NOMO-1 treated with DMSO at 0.1 percent for 48 hours (cell line): Measurements from ENCODE around the gene ZNRD2.

Experiments
- DNase-seq: peaks from one replicate; lab custom pipeline; 2025; ENCODE audit not compliant: unreplicated experiment; lab: John Stamatoyannopoulos, UW

ZNRD2 gene

GRCh38 chr11:65586247-65586630 is 16.0 kb downstream of the ZNRD2 start:
- DNase-seq = no peak

- no peak for DNase-seq
These were observed 16.4 kb downstream of the ZNRD2 start for GRCh38 chr11:65586676-65587075.

GRCh38 chr11:65588199-65589054 is 18.1 kb downstream of the ZNRD2 start:
- peak; percentile 66 for DNase-seq

DNA sequence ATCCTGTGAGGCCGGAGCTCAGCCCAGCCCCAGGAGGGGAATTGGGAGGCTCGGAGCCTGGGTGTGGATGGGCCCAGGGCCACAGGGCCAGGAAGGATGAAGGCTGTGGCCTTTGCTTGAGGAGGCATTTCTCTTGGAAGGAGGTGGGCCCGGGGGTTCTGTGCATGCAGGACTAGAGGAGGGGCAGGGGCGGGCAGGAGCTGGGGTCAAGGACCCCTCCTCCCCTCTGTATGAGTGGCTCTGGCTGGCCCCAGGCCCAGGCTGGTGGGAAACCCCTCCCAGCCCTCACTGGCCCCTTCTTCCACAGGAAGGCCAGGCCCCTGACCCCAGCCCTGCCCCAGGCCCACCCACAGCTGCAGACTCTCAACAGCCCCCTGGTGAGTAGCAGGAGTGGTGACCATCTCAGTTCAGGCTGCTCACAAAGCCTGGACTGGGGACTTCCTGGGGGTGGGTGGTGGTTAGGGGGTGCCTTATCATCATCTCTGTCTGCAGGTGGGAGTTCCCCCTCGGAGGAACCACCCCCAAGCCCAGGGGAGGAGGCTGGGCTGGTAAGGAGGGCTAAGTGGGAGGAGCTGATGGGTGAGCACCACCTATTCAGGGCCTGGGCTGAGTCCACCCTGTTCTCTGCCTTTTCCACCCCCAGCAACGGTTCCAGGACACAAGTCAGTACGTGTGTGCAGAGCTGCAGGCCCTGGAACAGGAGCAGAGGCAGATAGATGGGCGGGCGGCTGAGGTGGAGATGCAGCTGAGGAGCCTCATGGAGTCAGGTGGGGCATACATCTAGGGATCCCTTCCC is 19.4 kb downstream of the ZNRD2 start:
- no peak for DNase-seq

DNA sequence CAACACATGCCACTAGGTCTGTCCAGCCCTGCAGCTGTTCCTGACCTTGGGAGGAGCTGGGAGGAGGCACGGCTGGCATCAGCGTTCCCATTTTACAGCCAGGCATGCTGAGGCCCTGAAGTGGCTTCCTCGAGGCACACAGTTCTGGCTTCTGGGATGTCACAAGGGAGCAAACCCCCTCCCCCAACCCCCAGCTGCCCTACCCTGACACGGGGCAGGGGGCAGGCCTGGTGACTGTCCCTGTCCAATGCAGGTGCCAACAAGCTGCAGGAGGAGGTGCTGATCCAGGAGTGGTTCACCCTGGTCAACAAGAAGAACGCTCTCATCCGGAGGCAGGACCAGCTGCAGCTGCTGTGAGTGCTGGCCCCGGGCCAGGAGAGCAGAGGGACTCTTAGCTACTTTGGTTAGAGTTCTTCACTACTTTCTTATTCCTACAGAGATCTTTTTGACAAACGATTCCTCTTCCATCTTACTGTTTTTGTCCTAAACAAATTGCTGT is 20.0 kb downstream of the ZNRD2 start:
- no peak for DNase-seq

DNA sequence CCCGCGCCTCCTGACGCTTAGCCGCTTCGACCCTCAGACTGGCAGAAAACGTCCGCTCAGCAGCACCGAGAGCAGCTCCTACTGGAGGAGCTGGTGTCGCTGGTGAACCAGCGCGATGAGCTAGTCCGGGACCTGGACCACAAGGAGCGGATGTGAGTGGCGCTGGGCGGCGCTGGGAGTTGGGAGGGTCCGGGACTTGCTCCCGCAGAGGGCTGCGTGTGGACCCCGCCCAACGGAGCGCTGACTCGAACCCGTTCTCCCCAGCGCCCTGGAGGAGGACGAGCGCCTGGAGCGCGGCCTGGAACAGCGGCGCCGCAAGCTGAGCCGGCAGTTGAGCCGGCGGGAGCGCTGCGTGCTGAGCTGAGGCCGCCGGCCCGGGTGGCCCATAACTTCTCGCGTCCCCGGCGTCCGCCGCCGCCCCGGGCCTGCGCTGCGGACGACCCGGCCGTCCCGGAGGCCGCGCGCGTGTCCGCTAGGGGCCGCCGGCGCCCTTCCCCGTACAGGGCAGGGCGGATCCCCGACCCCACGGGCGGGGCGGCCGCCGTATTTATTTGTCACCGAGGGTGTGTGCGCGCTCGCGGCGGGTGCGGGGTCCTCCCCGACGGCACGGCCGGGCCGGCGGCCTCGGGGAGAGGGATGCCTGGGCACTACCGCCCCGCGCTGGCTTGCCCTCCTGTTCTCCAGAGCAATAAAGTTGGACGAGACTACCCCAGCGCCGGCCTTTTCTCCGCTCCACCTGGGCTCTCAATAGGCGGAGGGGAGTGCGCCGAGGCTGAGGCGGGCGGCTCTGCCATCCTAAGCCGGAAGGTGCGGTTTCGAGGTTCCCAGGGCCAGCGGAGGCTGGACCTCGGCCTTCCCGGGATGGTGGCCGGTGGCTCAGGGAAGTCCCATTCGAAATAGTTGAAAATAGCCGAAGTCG is 21.9 kb downstream of the ZNRD2 start:
- no peak for DNase-seq

GRCh38 chr11:65592858-65593517 is 22.7 kb downstream of the ZNRD2 start:
- no peak for DNase-seq

DNA sequence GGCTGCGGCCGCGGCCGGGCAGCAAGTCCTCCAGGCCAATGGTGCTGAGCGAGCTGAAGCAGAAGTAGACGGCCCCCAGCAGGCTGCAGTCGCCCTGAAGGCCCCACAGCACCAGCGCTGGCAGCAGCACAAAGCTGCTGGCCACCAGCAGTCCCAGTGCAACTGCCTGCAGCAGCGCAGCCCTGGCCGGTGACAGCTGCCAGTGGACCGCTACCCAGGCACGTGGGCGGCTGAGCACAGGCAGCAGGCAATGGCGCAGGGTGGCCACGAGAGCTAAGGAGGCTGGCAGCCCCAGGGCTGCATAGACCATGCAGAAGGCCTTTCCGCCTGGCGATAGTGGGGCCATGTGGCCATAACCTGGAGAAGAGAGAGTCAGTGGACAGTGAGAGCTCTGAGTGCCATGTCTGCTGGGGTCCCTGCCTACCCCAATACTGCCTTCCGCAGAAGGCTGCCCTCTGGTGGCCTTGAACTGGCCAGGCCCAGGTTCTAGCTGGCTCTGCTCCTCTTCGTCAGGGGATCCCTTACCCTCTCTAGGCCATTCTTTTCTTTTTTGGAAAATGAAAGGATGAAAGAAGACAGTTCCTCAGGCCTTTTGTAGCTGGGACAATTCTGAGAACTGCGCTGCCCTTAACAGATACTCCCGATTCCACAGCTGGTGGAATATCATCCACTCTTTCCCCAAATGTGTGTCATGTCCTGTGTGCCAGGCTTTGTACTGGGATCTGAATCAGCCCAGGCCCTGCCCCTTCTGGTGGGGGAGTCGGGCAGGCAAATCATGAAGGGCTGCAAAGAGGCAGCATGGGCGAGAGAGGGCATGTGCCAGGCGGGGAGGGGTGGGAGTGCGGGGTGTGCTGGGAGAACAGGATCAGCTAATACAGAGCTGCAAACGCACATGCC is 23.5 kb downstream of the ZNRD2 start:
- peak; percentile 9 for DNase-seq

DNA sequence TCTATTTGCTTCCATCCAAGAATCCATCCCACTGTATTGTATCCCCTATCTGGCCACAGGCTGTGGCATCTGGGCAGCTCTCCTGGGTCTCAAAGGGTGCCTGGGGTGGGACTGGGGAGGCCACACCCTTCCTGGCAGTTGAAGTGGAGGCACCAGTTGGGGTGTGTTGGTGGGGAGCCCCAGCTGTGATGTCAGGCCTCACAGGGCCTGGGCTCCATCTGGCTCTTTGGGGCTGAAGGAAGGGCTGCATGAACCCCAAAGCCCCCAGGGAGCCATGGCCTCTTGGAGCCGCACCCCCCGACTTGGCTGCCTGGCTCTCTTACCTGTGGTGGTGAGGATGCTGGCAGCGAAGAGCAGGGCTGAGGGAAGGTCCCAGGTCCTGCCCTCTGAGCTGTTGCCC is 24.9 kb downstream of the ZNRD2 start:
- no peak for DNase-seq

DNA sequence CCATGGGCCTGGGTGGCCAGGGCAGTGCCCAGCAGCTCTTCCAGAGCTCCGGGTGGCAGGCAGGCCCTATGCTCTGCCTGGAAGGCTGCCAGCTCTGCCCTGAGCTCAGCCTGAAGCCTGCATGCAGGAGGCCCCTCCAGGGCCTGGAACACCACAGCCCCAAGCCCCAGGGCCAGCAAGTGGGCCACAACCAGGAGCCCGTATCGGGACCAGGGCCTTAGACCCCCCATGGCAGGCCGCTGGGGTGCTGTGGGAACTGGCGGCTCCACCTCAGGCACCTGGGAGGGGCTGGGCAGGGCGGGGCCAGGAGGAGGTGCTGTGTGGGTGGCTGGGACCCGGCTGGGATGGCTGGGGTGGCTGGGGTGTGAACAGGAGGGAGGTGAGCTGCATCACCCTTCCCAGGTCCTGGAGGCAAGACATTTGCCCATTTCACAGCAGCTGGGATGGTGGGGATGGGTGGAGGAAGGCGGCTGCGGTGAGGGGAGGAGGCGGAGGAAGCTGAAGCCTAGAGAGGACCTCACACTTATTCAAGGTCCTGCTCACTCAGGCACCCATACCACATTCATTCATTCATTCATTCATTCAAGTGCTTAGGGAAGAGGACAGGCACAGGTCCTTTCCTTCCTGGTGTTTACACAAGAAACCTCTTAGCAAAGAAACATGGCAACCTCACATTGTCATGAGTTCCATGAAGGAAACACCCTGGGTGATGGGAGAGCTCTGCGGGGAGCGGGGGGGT is 25.4 kb downstream of the ZNRD2 start, which contains the start of gene KCNK7:
TSS of gene KCNK7 (minus strand) at position 258 of the 739 bp plus-strand sequence. CDS start at position 230, 28 bp downstream.
- no peak for DNase-seq

- no peak for DNase-seq
These were observed 26.2 kb downstream of the ZNRD2 start for GRCh38 chr11:65596520-65596919.

DNA sequence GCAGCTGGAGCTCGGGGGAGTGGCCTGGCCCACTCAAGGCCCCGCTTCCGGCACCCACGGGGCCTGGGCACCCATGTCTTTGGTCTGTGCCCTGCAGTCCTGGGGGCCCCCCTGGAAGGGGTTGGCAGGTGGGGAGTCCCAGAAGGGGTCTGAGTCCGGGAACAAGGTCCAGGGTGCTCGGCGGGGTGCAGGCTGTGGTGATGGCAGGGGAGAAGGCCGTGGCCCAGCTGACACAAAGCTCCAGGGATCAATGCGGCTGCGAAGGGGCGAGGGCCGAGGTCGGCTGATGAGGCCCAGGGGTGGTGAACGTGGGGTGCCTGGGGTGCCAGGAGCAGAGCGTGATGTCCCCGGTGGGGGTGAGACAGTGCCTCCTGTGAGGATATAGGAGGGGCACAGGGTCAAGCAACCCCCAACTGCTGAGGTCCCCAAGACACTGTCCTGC is 28.0 kb downstream of the ZNRD2 start:
- no peak for DNase-seq

DNA sequence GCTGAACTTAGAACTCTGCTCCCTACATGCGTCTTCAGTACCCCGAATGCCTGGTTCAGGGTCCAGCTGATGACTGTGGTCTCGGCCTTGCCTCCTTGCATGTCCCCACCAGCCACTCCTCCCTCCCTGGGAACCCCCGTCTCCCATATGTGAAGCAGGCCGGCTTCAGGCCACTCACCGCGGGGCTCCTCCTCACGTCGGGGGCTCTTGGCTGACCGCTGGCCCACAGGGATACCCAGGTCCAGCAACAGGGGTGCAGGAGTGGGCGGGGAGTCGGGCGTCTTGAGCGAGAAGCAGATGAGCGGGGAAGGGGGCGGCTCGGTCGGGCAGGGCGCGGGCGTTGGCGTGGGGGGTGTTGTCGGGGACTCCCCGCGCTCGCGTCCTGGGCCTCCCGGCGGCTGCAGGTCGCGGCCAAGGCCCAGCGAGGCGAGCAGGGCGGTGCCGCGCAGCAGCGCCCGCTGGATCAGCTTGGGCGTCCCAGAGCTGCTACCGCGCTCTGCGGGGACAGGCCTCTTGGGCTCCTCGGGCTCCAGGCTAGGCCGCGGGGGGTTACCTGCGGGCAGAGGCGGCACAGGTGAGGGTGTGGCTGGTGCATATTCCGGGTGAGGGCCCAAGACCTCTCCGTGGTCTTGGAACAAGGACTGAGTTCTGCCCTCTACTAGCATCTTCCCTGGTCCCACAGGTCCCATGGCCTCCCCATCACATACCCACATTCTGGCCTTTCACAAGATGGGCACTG is 29.1 kb downstream of the ZNRD2 start:
- no peak for DNase-seq

DNA sequence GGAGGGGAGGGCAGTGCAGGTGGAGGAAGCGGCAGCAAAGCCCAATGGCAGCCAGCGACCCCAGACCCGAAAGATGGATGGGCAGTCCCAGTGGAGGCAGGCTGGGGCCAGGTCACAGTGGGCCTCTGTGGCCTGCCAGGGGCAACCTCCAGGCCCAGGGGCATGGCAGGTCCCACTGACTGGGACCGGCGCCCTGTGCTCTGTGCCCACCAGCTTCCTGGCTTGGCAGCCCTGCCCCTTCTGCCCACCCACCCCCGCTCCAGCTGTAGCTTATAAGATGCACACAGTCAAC is 29.6 kb downstream of the ZNRD2 start:
- DNase-seq = no peak

DNA sequence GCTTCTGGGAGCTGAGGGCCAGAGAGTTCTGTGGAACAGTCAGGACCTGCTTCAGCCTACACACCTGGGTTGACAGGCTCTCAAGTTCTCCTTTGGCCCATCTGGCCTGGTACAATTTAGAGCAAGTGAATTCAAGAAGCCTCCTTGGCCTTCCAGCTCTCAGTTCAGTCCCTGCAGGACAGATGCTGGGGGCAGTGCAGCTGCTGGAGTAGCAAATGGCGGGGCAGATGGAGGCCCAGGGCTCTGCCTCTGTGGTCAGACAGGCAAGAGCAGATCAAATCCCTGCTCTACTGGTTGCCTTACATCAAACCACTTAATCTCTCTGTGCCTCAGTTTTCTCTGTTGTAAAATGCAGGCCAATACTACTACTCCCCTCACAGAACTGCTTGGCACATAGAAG is 34.0 kb downstream of the ZNRD2 start:
- DNase-seq = no peak

- DNase-seq = no peak
These were observed 36.8 kb downstream of the ZNRD2 start for GRCh38 chr11:65606876-65607613.

GRCh38 chr11:65607614-65608426 is 37.5 kb downstream of the ZNRD2 start:
- DNase-seq = no peak
